HG02981 (cell line): Measurements from ENCODE around the gene GUCY2C.

Source experiments
- ATAC-seq: cut with Tn5 transposase; IDR thresholded peaks from one replicate; pipeline ENCODE4 v1.9.1; 2021; ENCODE audit warnings: mild to moderate bottlenecking, moderate library complexity; ENCODE audit not compliant: unreplicated experiment

The GUCY2C gene

DNA sequence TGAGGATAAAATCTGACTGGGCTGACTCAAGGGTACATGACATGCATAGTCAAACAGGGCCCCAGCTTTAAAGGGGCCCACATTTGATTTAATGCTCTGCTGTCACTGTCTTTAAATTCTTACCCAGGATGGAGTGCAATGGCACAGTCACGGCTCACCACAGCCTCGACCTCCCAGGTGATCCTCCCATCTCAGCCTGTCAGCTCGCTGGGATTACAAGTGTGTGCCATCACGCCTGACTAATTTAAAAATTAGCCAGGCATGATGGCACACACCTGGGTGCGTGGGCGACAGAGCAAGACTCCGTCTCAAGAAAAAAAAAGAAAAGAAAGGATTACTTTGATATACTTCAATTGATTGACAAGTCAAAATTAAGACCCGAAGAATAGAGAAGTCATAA lies 119.5 kb downstream of the GUCY2C start:
- no peak for ATAC-seq

DNA sequence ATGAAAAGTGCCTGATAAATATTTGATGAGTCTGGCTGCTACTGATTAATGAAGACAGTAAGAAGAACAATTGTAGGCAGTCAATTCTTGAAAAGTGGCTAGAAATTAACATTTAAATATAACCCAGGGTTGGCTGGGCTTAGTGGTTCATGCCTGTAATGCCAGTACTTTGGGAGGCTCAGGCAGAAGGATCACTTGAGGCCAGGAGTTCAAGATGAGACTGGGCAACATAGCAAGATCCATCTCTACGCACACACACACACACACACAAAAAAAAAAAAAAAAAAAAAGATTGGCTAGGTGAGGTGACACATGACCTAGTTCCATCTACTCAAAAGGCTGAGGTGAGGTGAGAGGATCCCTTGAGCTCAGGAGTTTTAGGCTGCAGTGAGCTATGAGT lies 120.8 kb downstream of the GUCY2C start:
- ATAC-seq, result no peak

DNA sequence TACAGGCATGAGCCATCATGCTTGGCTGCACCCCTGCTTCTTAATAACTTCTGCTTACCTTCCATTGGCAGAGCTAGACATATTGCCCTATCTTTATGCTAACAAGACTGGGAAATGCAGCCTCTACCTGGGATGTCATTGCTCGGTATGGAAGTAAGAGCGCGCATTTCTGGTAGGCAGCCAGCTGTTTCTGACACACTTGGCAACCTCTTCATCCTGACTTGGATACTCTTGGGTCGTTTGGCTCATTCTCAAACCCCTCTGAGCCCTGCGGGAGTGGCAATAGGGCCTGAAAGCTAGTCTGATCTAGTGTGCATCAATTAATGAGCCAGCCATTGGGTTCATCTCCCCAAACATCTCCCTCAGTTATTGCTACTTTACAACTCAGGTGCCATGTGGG lies 123.3 kb downstream of the GUCY2C start:
- no peak for ATAC-seq

DNA sequence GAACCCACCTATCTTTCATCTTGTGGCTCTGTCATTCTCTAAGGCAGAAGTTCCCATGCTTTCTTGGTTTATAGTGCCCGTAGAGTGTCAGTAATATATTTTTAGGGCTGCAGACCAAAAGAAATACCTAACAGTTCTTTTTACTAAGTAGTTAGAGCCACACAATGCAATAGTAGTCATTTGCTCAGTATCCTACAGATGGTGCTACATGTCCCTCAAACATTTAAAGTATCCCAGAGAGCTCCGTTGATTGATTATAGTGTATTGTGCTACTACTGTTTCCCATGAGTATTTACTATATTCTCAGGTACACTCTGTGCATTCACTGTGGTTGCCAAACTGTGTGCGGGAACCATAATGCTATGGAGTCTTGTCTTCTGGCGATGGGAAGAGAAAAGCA lies 124.0 kb downstream of the GUCY2C start:
- ATAC-seq, result no peak

DNA sequence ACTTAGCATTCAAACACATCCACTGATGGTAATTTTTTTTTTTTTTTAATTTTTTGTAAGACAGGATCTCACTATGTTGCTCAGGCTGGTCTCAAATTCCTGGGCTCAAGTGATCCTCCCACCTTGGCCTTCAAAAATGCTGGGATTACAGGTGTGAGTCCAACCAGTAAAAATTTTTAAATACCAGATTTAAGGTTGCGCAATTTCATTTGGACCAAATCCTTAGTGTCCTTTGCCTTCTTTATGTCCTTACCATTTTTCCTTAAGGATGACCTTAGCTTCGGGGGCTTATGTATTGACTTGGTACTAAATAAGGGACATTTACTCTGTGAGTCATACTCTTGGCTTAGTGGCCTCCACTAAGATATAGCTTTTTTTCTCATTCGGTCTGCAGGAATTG lies 124.6 kb downstream of the GUCY2C start:
- no peak for ATAC-seq

DNA sequence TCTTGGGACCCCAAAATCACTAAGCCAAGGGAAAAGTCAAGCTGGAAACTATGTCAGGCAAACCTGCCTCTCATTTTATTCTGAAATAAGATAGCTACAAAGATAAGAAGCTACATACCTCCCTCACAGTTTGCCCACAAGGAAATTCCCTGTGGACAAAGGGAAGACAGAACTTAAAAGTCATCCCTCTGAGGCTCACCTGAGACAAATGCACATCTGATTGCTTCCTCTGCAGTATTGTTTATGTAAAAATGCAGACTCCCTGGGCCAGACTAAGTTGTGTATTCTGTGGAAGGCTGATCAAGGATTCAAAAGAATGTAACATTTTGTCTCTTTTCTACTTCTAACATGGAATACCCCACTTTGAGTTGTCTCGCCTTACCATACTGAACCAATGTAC lies 126.2 kb downstream of the GUCY2C start:
- no peak for ATAC-seq

DNA sequence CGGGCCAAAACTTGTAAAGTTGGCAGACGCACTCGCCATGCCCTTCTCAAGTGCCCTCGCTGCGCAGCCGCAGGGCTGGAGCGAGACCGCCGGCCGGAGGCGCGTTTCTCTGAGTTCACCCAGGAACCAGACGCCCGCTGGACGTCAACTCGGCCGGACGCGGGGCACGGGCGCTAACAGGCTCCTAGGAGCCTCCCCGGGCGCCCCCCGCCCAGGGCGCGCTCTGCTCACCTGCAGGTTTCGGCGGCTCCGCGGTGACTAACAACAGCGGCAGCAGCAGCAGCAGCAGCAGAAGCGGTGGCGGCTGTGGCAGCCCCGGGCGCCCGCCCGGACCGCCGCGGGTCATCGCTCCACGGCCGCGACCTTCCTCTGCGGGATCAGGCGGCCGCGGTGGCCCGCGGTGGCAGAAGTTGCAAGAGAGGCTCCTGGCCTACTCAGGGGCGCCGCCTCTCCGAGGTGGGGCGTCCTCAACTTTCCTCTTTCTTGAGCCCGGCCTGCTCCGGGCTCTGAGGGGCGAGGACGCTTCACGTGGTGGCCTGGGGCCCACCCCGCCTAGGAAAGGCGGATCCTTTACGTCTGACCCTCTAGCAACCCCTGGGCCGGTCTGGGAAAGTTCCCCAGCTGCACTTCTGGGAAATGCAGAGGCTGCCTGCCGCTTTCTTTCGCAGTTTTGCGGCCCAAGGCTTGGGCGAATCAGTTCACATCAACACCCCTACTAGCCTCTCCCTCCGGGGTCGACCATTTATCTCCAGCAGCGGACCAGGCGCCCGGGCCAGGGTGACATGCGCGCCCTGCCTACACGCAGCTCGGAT lies 128.8 kb downstream of the GUCY2C start, which contains the start of gene PLBD1:
Gene PLBD1, minus strand, starts transcription at position 533 of the 812 bp plus-strand sequence. Its CDS starts 187 bp downstream, at position 346.
- ATAC-seq, result no peak

DNA sequence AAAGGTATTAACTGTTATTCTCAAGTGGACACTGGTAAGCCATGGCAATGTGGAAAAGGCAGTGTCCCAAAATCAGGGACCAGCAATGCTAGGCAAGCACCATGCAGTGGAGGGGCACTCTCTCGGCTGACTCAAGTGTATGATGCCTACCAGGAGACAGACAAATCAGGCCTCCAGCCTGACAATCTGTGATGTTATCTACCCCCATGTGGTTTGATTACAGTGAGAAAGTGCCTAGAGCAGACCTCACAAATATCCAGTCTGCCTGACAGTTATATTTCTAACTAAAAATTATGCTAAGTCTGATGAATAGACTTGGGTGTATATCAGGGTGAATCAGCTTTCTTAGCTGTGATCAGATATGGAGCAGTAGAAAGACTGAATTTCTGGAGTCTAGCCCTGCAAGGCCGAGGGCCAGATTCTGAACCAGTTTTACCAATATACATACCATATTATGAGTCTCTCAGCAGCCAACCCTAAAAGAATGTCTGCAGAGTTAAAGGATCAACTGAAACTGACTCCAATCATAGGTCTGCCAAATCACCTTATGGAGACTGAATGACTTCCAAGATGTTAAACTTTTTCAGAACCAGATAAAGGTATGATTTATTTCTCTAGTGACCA lies 132.0 kb downstream of the GUCY2C start:
- ATAC-seq, result no peak

DNA sequence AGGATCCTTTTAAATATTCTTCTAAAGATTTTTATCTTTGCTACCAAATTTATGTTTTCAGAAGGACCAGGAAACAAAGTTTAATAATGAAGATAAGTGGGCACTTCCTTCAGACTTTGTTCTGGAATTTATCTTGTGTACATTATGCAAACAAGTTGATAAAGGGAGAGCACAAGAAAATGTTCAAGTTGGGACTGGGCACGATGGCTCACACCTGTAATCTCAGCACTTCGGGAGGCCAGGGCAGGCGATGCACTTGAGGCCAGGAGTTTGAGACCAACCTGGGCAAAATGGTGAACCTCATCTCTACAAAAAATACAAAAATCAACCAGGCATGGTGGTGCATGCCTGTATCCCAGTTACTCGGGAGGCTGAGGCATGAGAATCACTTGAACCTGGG lies 133.4 kb downstream of the GUCY2C start:
- no peak for ATAC-seq
